HEK293T (cell line): ENCODE data around the gene EOGT.

ENCODE experiments used
- CTCF ChIA-PET: fragments of 350-600 bp; formaldehyde crosslinking; extraction: SDS; loops from one replicate; lab custom pipeline; 2021; ENCODE audit warnings: antibody characterized with exemption, inconsistent platforms; lab: Yijun Ruan, JAX
- POLR2A ChIA-PET: fragments of 350-600 bp; formaldehyde crosslinking; extraction: SDS; loops from one replicate; lab custom pipeline; 2020; ENCODE audit warnings: antibody characterized with exemption, inconsistent platforms; lab: Yijun Ruan, JAX
- DNase-seq: peaks from one replicate; pipeline ENCODE4 v3.0.0; 2012; ENCODE audit warnings: mixed read lengths; ENCODE audit errors: extremely low spot score
- ARNT ChIP-seq: fragments of 450-650 bp; IDR thresholded peaks from 2 replicates; pipeline ENCODE4 v1.6.1; 2017; ENCODE audit warnings: mild to moderate bottlenecking
- BHLHE40 ChIP-seq: fragments of 450-650 bp; IDR thresholded peaks from 2 replicates; pipeline ENCODE4 v1.6.1; 2016; ENCODE audit warnings: mild to moderate bottlenecking, moderate library complexity, borderline replicate concordance
- CTBP1 ChIP-seq: fragments of 450-650 bp; IDR thresholded peaks from 2 replicates; pipeline ENCODE4 v1.6.1; 2016; ENCODE audit warnings: borderline replicate concordance
- ELF4 ChIP-seq: fragments of 450-650 bp; IDR thresholded peaks from 2 replicates; pipeline ENCODE4 v1.6.1; 2017; ENCODE audit warnings: antibody characterized with exemption
- FOXA1 ChIP-seq: fragments of 450-650 bp; IDR thresholded peaks from 2 replicates; pipeline ENCODE4 v1.6.1; 2016; ENCODE audit warnings: mild to moderate bottlenecking
- FOXK2 ChIP-seq: fragments of 450-650 bp; IDR thresholded peaks from 2 replicates; pipeline ENCODE4 v1.6.1; 2016; ENCODE audit warnings: mild to moderate bottlenecking
- FOXM1 ChIP-seq: fragments of 450-650 bp; IDR thresholded peaks from 2 replicates; pipeline ENCODE4 v1.6.1; 2017; ENCODE audit warnings: mild to moderate bottlenecking, borderline replicate concordance
- HDGF ChIP-seq: fragments of 450-650 bp; IDR thresholded peaks from 2 replicates; pipeline ENCODE4 v1.6.1; 2017; ENCODE audit warnings: antibody characterized with exemption, borderline replicate concordance
- L3MBTL2 ChIP-seq: fragments of 450-650 bp; conservative IDR thresholded peaks from 2 replicates; pipeline ENCODE4 v1.6.1; 2016; ENCODE audit warnings: mild to moderate bottlenecking
- LEF1 ChIP-seq: fragments of 450-650 bp; IDR thresholded peaks from 2 replicates; pipeline ENCODE4 v1.6.1; 2017; ENCODE audit warnings: mild to moderate bottlenecking, borderline replicate concordance
- NFRKB ChIP-seq: fragments of 450-650 bp; IDR thresholded peaks from 2 replicates; pipeline ENCODE4 v1.6.1; 2016; ENCODE audit warnings: mild to moderate bottlenecking, moderate library complexity
- PKNOX1 ChIP-seq: fragments of 450-650 bp; IDR thresholded peaks from 2 replicates; pipeline ENCODE4 v1.6.1; 2016
- SP1 ChIP-seq: fragments of 450-650 bp; IDR thresholded peaks from 2 replicates; pipeline ENCODE4 v1.6.1; 2017
- SUZ12 ChIP-seq: fragments of 450-650 bp; IDR thresholded peaks from 2 replicates; pipeline ENCODE4 v1.6.1; 2016; ENCODE audit warnings: mild to moderate bottlenecking
- TARDBP ChIP-seq: fragments of 450-650 bp; IDR thresholded peaks from 2 replicates; pipeline ENCODE4 v1.6.1; 2016
- ZNF384 ChIP-seq: fragments of 450-650 bp; IDR thresholded peaks from 2 replicates; pipeline ENCODE4 v1.6.1; 2016

Gene EOGT

GRCh38 chr3:69013253-69014021 is at the start of gene EOGT:
EOGT (minus strand) TSS chr3:69013684; CDS start chr3:69009846, 3,838 bp downstream.
- peak; percentile 85 for DNase-seq

GRCh38 chr3:69059688-69060087 is 46.2 kb upstream of the EOGT start:
- POLR2A ChIA-PET: no interaction called here
- DNase-seq: no peak
- CTCF ChIA-PET: no interaction called here
- TF ChIP-seq NFRKB (no peak), ZNF384 (no peak), FOXK2 (no peak), L3MBTL2 (no peak), HDGF (no peak), LEF1 (no peak), SP1 (no peak), SUZ12 (no peak), PKNOX1 (no peak), TARDBP (no peak), FOXA1 (no peak), ELF4 (no peak), BHLHE40 (no peak), FOXM1 (no peak), CTBP1 (no peak)

More at GRCh38 chr3:69013253-69014021, at the start of gene EOGT:
- POLR2A ChIA-PET: interaction anchor here (0.8 to 1.8 kb wide), 7 partner anchors 31 to 81 kb away, joined by 3 to 6 read pairs (median 3); partner anchors contain the start of genes TAFA4, TMF1 and UBA3
- TF ChIP-seq L3MBTL2 (peak; percentile 98), HDGF (no peak)
- CTCF ChIA-PET: interaction anchor here (0.5 to 0.6 kb wide), 2 partner anchors 93 to 396 kb away, joined by 3 to 7 read pairs; no protein-coding TSS in a partner anchor

- DNase-seq: no peak
- POLR2A ChIA-PET: no interaction called here
- CTCF ChIA-PET: no interaction called here
- TF ChIP-seq L3MBTL2 (no peak), SUZ12 (no peak), FOXK2 (no peak), FOXM1 (no peak), NFRKB (no peak), HDGF (no peak), LEF1 (no peak)
Measured at GRCh38 chr3:69058947-69059224, 45.4 kb upstream of the EOGT start.

- ChIA-PET POLR2A (no interaction called here), CTCF (no interaction called here)
- DNase-seq: no peak
- no peak for TF ChIP-seq ARNT
Measured at GRCh38 chr3:69058180-69058946, 44.9 kb upstream of the EOGT start.

- ChIA-PET POLR2A (interaction anchor here (1.2 to 1.5 kb wide), 3 partner anchors 27 to 39 kb away, joined by 6 to 7 read pairs (median 7); partner anchors contain the start of genes ARL6IP5 and EOGT), CTCF (interaction anchor here (0.9 kb wide), 1 partner anchor 69 kb away, joined by 3 read pairs; no protein-coding TSS in a partner anchor)
- TF ChIP-seq L3MBTL2: peak; percentile 23; the same call in 1 of the 2 replicates
- TF ChIP-seq SP1: no peak
- no peak for DNase-seq
Measured at GRCh38 chr3:69052472-69052898, 39.0 kb upstream of the EOGT start.

GRCh38 chr3:69051756-69052471 is 38.4 kb upstream of the EOGT start, which contains the start of gene TMF1:
TMF1 (minus strand) TSS chr3:69052333; CDS start chr3:69052086, 247 bp downstream.
- TF ChIP-seq CTBP1 (no peak), ARNT (no peak), ELF4 (peak; percentile 33; the same call in 1 of the 2 replicates), FOXK2 (peak; percentile 69; the same call in 1 of the 2 replicates), SUZ12 (no peak), BHLHE40 (no peak), ZNF384 (no peak), L3MBTL2 (no peak), PKNOX1 (no peak)
- DNase-seq: peak; percentile 97
- ChIA-PET CTCF (interaction anchor here (0.9 to 1.1 kb wide), 2 partner anchors 69 to 358 kb away, joined by 3 read pairs; no protein-coding TSS in a partner anchor), POLR2A (interaction anchor here (0.7 to 1.5 kb wide), 4 partner anchors 27 to 65 kb away, joined by 4 to 7 read pairs (median 6); partner anchors contain the start of genes ARL6IP5 and EOGT)

GRCh38 chr3:69048990-69049389 is 35.5 kb upstream of the EOGT start:
- ChIA-PET POLR2A (no interaction called here), CTCF (no interaction called here)
- TF ChIP-seq ELF4: no peak
- no peak for TF ChIP-seq FOXK2
- no peak for DNase-seq
